Esophagus squamous epithelium (tissue), 5 donors: Measurements from ENCODE around the gene SORCS1. TPM values are rescaled to one million over a fixed set of nuclear protein-coding genes. Genes with fewer than 3 reads are reported as not detected.

Experiments
- DNase-seq: peaks from one replicate; lab custom pipeline; 2025; lab: John Stamatoyannopoulos, UW
- H3K27ac ChIP-seq, 4 donors: fragments of 200-600 bp; sonication (generic); one replicate each; pipeline ENCODE4 v1.5.1; 2016 to 2019; ENCODE audit warnings: mild to moderate bottlenecking in 1 of 4
- H3K27me3 ChIP-seq, 4 donors: fragments of 200-600 bp; sonication (generic); 1 replicate in 3 of 4; 2 replicates in 1 of 4; pipeline versions ENCODE4 v1.5.1 to v1.6.0; 2017 to 2021; ENCODE audit warnings: antibody characterized with exemption in 1 of 4
- H3K36me3 ChIP-seq, 3 donors: fragments of 200-600 bp; sonication (generic); one replicate each; pipeline ENCODE4 v1.5.1; 2016 to 2019
- H3K4me1 ChIP-seq, 3 donors: fragments of 200-600 bp; sonication (generic); one replicate each; pipeline ENCODE4 v1.5.1; 2017 to 2019
- H3K4me3 ChIP-seq, 4 donors: fragments of 200-600 bp; sonication (generic); 1 replicate in 3 of 4; 2 replicates in 1 of 4; pipeline ENCODE4 v1.5.1; 2016 to 2019; ENCODE audit warnings: mild to moderate bottlenecking in 2 of 4, moderate library complexity in 1 of 4
- H3K9me3 ChIP-seq, 3 donors: fragments of 200-600 bp; sonication (generic); one replicate each; pipeline ENCODE4 v1.5.1; 2016 to 2019
- CTCF ChIP-seq, 6 experiments: fragments of 450-650 bp in 4 of 6; fragments of 200-600 bp in 2 of 6; sonication (generic) in 2 of 6; IDR thresholded peaks; one replicate each; pipeline ENCODE4 v1.5.1; 2016 to 2019; ENCODE audit warnings: antibody characterized with exemption in 6 of 6, mild to moderate bottlenecking in 4 of 6, moderate library complexity in 4 of 6
- POLR2A ChIP-seq, 4 donors: fragments of 450-650 bp; IDR thresholded peaks; one replicate each; pipeline ENCODE4 v1.6.1; 2017; ENCODE audit warnings: antibody characterized with exemption in 4 of 4, mild to moderate bottlenecking in 4 of 4, moderate library complexity in 3 of 4
- WGBS, 2 donors: methylation state at CpG; one replicate each; pipeline ENCODE4 v1.1.5; 2018; 5-methylcytosine and 5-hydroxymethylcytosine counted together
- intact Hi-C: fragments of 100-400 bp; cut with DNase I; formaldehyde crosslinking; loops from one replicate; pipeline ENCODE4 v1.15.0; 2022
- total RNA-seq, 4 donors: library from RNA; depleted of rRNA; stranded (reverse); fragments of >200 nt; gene quantifications; one replicate each; pipeline ENCODE4 v1.1.0, GENCODE V29; 2016
- donor health status: DM: yes; HTN: yes; CAD: no.

Gene SORCS1
- total RNA-seq, 4 donors from 2014 or later = 0.88 to 4.8 (median 1.4) TPM; not detected in 1

- intact Hi-C loops = no loop called here
- no peak overlapping the region for H3K27ac ChIP-seq
- WGBS, 2 donors = 50 to 70% methylated on average over 3 of the region's 3 CpGs
These were observed 601.1 kb downstream of the SORCS1 start for GRCh38 chr10:106563384-106563783.

DNA sequence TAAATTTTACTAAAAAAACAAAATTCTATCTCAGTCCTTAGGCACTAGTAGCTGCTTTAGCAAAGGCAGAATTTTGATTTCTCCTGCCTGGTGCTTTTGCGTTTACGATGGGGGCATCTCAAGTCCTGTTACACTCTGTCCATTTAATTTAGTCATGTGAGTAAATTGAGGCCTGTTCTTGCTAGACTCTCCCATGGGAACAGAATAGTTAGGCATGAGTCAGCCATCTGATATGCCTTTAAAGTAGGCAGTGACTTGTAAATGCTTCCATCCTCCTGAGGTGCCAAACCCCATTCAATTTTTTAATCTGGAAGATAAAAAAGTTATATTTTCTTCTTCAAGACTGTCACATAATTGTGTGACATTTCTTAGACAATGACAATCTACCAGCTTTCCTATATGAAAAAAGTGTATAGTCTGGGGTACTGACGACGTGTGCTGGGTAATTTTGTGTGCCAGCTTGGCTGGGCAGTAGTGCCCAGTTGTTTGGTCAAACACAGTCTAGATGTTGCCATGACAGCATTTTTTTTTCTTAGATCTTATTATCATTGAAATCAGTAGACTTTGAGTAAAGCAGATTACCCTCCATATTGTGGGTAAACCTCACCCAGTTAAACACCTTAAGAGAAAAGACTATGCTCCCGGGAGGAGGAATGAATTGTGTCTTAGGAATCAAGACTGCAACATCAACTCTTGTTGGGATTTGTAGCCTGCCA is 603.4 kb downstream of the SORCS1 start:
- TF ChIP-seq CTCF (IDR thresholded peaks at IDR 0.05) (no peak), POLR2A (IDR thresholded peaks at IDR 0.05) (no peak)
- 77 to 84% methylated on average over 5 of the region's 5 CpGs for WGBS, 2 donors

More at GRCh38 chr10:106563384-106563783, 601.1 kb downstream of the SORCS1 start:
- no peaks in the 10 kb centered on the region for H3K4me1 ChIP-seq
- no peak for TF ChIP-seq CTCF (IDR thresholded peaks at IDR 0.05)
- no peak for TF ChIP-seq POLR2A (IDR thresholded peaks at IDR 0.05)
- no peak overlapping the region for H3K4me3 ChIP-seq
- no peaks in the 10 kb centered on the region for H3K9me3 ChIP-seq
- DNase-seq = no peak
- no peaks in the 10 kb centered on the region for H3K27me3 ChIP-seq
- H3K36me3 ChIP-seq = no peaks in the 10 kb centered on the region

DNA sequence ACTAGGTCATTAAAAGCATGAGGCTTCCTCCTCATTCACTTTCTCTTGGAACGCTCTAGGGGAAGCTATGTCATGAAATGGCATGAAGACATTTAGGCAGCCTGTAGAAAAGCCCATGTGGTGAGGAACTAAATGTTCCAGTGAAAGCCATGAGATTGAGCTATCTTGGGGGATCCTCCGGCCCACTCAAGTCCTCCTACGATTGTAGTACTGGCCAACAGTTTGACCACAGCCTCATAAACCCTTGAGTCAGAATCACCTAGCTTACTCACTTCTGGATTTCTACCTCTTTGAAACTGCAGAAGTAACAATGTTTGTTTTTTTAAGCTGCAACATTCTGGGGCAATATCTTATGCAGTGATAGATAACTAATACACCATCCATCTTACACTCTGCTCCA is 605.1 kb downstream of the SORCS1 start:
- Histone ChIP-seq H3K4me1 (no peaks in the 10 kb centered on the region), H3K36me3 (no peaks in the 10 kb centered on the region), H3K4me3 (no peak overlapping the region), H3K9me3 (no peaks in the 10 kb centered on the region), H3K27me3 (no peaks in the 10 kb centered on the region), H3K27ac (no peak overlapping the region)
- WGBS, 2 donors = 72 to 91% methylated on average over 3 of the region's 3 CpGs
- DNase-seq = no peak
- TF ChIP-seq POLR2A (IDR thresholded peaks at IDR 0.05) = no peak
- intact Hi-C loops = no loop called here

More for the DNA sequence above, 603.4 kb downstream of the SORCS1 start:
- intact Hi-C loops = no loop called here
- Histone ChIP-seq H3K9me3 (no peaks in the 10 kb centered on the region), H3K27ac (no peak overlapping the region), H3K27me3 (no peaks in the 10 kb centered on the region), H3K4me1 (no peaks in the 10 kb centered on the region), H3K4me3 (no peak overlapping the region), H3K36me3 (no peaks in the 10 kb centered on the region)
- DNase-seq = no peak

GRCh38 chr10:106557951-106558733 is 606.4 kb downstream of the SORCS1 start:
- no peaks in the 10 kb centered on the region for H3K27me3 ChIP-seq
- H3K36me3 ChIP-seq = no peaks in the 10 kb centered on the region
- intact Hi-C loops = no loop called here
- 53% methylated on average over 7 of the region's 7 CpGs for WGBS, 2 donors
- H3K4me3 ChIP-seq = no peak overlapping the region
- no peaks in the 10 kb centered on the region for H3K4me1 ChIP-seq
- TF ChIP-seq POLR2A (IDR thresholded peaks at IDR 0.05) = no peak
- no peak for TF ChIP-seq CTCF (IDR thresholded peaks at IDR 0.05)
- H3K27ac ChIP-seq = no peak overlapping the region
- no peak for DNase-seq
- no peaks in the 10 kb centered on the region for H3K9me3 ChIP-seq

GRCh38 chr10:106557053-106557452 is 607.5 kb downstream of the SORCS1 start:
- H3K4me3 ChIP-seq = no peak overlapping the region
- no peaks in the 10 kb centered on the region for H3K36me3 ChIP-seq
- DNase-seq = no peak
- H3K4me1 ChIP-seq = no peaks in the 10 kb centered on the region
- no peaks in the 10 kb centered on the region for H3K9me3 ChIP-seq
- H3K27ac ChIP-seq = no peak overlapping the region
- intact Hi-C loops = no loop called here
- TF ChIP-seq CTCF (IDR thresholded peaks at IDR 0.05) (no peak), POLR2A (IDR thresholded peaks at IDR 0.05) (no peak)
- H3K27me3 ChIP-seq = no peaks in the 10 kb centered on the region
